ENCODE results near the gene GRN. TPM values are rescaled to one million over a fixed set of nuclear protein-coding genes. Genes with fewer than 3 reads are reported as not detected.

The GRN gene
- total RNA-seq: 274 and 275 TPM in 2 replicates
- 353 and 377 TPM in 2 replicates for polyA plus RNA-seq

DNA sequence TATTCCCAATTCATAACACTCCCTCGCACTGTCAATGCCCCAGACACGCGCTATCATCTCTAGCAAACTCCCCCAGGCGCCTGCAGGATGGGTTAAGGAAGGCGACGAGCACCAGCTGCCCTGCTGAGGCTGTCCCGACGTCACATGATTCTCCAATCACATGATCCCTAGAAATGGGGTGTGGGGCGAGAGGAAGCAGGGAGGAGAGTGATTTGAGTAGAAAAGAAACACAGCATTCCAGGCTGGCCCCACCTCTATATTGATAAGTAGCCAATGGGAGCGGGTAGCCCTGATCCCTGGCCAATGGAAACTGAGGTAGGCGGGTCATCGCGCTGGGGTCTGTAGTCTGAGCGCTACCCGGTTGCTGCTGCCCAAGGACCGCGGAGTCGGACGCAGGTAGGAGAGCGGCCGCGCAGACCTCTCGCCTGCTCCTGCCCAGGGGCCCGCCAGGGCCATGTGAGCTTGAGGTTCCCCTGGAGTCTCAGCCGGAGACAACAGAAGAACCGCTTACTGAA, at the start of gene GRN:
GRN (plus strand) TSS at position 364 of the 515 bp plus-strand sequence. CDS start 3,863 bp downstream, outside the sequence.
- H3K4me3 ChIP-seq: peak within 1 kb of the TSS; percentile 71
- peak; percentile 98 to 100 for DNase-seq (ENCODE audit: low read depth in 1 of 2, low spot score in 1 of 2)
- peaks cover 2% of the 10 kb centered on the region for H3K27me3 ChIP-seq
- H3K27ac ChIP-seq: peak within 1 kb of the TSS; percentile 53
- H3K36me3 ChIP-seq: no peaks in the 10 kb centered on the region
- H3K9me3 ChIP-seq (ENCODE audit: low read depth): no peaks in the 10 kb centered on the region
- H3K4me1 ChIP-seq (ENCODE audit: low read depth): no peaks in the 10 kb centered on the region
- TF ChIP-seq, protein P1, sequence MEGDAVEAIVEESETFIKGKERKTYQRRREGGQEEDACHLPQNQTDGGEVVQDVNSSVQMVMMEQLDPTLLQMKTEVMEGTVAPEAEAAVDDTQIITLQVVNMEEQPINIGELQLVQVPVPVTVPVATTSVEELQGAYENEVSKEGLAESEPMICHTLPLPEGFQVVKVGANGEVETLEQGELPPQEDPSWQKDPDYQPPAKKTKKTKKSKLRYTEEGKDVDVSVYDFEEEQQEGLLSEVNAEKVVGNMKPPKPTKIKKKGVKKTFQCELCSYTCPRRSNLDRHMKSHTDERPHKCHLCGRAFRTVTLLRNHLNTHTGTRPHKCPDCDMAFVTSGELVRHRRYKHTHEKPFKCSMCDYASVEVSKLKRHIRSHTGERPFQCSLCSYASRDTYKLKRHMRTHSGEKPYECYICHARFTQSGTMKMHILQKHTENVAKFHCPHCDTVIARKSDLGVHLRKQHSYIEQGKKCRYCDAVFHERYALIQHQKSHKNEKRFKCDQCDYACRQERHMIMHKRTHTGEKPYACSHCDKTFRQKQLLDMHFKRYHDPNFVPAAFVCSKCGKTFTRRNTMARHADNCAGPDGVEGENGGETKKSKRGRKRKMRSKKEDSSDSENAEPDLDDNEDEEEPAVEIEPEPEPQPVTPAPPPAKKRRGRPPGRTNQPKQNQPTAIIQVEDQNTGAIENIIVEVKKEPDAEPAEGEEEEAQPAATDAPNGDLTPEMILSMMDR (IDR thresholded peaks at IDR 0.05; ENCODE audit: low read depth, low read length): no peak

- Histone ChIP-seq H3K27me3 (no peaks in the 10 kb centered on the region), H3K27ac (no peak overlapping the region), H3K4me3 (no peak overlapping the region), H3K36me3 (no peaks in the 10 kb centered on the region), H3K9me3 (ENCODE audit: low read depth) (no peaks in the 10 kb centered on the region), H3K4me1 (ENCODE audit: low read depth) (no peaks in the 10 kb centered on the region)
- TF ChIP-seq, protein P1 (IDR thresholded peaks at IDR 0.05; ENCODE audit: low read depth, low read length): no peak
- DNase-seq (ENCODE audit: low read depth in 1 of 2, low spot score in 1 of 2): no peak
Observed at GRCh38 chr17:44297975-44298374, 47.1 kb upstream of the GRN start.

- Histone ChIP-seq H3K27ac (no peak overlapping the region), H3K4me1 (ENCODE audit: low read depth) (peaks cover 7% of the 10 kb centered on the region), H3K36me3 (no peaks in the 10 kb centered on the region), H3K4me3 (no peak overlapping the region), H3K27me3 (peaks cover 6% of the 10 kb centered on the region), H3K9me3 (ENCODE audit: low read depth) (no peaks in the 10 kb centered on the region)
- DNase-seq (ENCODE audit: low read depth in 1 of 2, low spot score in 1 of 2): no peak
- TF ChIP-seq, protein P1 (IDR thresholded peaks at IDR 0.05; ENCODE audit: low read depth, low read length): no peak
Observed at GRCh38 chr17:44304651-44305050, 40.5 kb upstream of the GRN start.

DNA sequence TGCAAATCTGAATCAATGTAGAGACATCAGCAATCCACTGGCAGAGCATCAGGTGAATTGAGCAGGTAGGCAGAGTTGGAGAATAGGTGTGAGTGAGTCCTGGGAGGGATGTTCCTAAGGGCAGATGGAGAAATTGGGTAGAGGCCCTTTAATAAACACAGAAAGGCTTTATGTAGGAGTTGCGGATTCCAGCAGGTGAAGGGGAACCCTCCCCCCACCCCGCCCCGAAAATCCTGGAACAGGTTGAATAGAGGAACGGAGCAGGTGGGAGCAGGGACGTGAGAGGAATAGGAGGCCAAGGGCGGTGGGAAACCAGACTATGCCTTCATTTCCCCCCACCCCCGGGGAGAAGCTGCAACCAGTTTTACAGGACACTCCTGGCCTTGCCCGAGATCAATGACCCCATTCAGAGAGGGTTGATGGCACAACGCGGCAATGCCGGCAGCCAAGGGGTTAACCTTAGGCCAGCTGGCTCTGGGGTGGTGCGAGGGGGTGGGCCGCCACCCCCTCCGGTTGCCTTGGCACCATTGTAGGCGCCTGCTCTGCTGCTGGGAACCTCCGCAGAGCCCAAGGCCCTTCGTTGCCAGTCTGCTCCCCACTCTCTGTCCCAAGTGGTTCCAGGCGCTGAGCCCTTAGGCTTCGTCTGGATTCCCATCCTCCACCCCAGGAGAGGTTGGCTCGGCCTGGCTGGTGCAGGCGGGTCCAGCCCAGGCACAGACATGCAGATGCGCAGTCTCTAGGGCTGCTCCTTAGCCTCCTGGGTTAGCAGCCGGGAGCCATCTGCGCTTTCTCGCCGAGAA, 37.5 kb upstream of the GRN start:
- Histone ChIP-seq H3K36me3 (no peaks in the 10 kb centered on the region), H3K9me3 (ENCODE audit: low read depth) (no peaks in the 10 kb centered on the region), H3K27me3 (peaks cover 10% of the 10 kb centered on the region), H3K27ac (no peak overlapping the region), H3K4me3 (peak overlapping the region; percentile 33), H3K4me1 (ENCODE audit: low read depth) (peaks cover 7% of the 10 kb centered on the region)
- TF ChIP-seq, protein P1 (IDR thresholded peaks at IDR 0.05; ENCODE audit: low read depth, low read length): no peak
- DNase-seq (ENCODE audit: low read depth in 1 of 2, low spot score in 1 of 2): peak; percentile 67 to 85

DNA sequence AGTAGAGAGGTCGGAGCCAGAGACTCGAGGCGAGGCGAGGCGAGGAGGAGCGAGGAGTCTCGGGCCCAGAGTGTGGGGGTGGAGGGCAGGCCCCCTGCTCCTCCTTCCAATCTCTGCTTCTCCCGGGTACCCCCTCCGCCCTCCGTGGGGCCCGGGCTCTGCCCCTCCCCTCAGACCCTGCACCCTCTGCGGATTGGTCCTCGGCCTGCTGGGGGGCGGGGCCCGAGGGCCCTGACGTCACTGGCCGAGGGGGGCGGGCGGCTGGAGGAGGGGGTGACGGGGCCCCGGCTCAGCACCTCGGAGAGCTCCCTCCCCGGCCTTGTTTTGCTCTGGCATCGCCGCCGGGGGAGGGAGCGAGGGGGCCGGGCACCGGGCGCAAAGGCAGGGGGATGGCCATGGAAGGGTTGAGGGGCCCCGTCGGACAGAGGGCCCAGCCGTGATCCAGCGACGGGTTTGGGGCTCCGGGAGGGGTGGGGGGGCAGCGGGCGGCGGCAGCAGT, 36.7 kb upstream of the GRN start, which contains the start of gene RUNDC3A:
RUNDC3A (plus strand) TSS at position 282 of the 499 bp plus-strand sequence. CDS start 232 bp downstream, outside the sequence.
- peak; percentile 88 to 94 for DNase-seq (ENCODE audit: low read depth in 1 of 2, low spot score in 1 of 2)
- no peak within 1 kb of the TSS for H3K27ac ChIP-seq
- H3K27me3 ChIP-seq: peaks cover 15% of the 10 kb centered on the region
- H3K4me1 ChIP-seq (ENCODE audit: low read depth): peaks cover 7% of the 10 kb centered on the region
- H3K9me3 ChIP-seq (ENCODE audit: low read depth): no peaks in the 10 kb centered on the region
- TF ChIP-seq, protein P1 (IDR thresholded peaks at IDR 0.05; ENCODE audit: low read depth, low read length): no peak
- H3K36me3 ChIP-seq: no peaks in the 10 kb centered on the region
- H3K4me3 ChIP-seq: peak within 1 kb of the TSS; percentile 33

All from cardiac muscle cell (in vitro differentiated cells and primary cell).